Neuronal stem cell (in vitro differentiated cells): ENCODE measurements around the gene CCDC187.

ENCODE experiments used
- DNase-seq: peaks from one replicate; pipeline ENCODE4 v3.0.0-alpha.2; 2013; ENCODE audit warnings: low spot score
- H2AFZ ChIP-seq: one replicate; pipeline ENCODE4 v1.6.1; 2013; ENCODE audit warnings: mild to moderate bottlenecking, low read length, inconsistent platforms
- H2AK5ac ChIP-seq: 2 replicates; pipeline ENCODE4 v1.6.1; 2013; ENCODE audit warnings: low read depth, mild to moderate bottlenecking, inconsistent platforms, low read length, moderate library complexity, mixed read lengths
- H2BK120ac ChIP-seq: 2 replicates; pipeline ENCODE4 v1.6.1; 2013; ENCODE audit warnings: low read depth, mild to moderate bottlenecking, inconsistent platforms, low read length, moderate library complexity, mixed read lengths
- H2BK12ac ChIP-seq: one replicate; pipeline ENCODE4 v1.6.1; 2013; ENCODE audit warnings: low read length, inconsistent platforms
- H2BK15ac ChIP-seq: 2 replicates; pipeline ENCODE4 v1.6.1; 2013; ENCODE audit warnings: mild to moderate bottlenecking, low read length, inconsistent platforms, mixed read lengths
- H2BK5ac ChIP-seq: one replicate; pipeline ENCODE4 v1.6.1; 2013; ENCODE audit warnings: inconsistent platforms, mild to moderate bottlenecking, low read length, moderate library complexity
- H3K14ac ChIP-seq: one replicate; pipeline ENCODE4 v1.6.1; 2013; ENCODE audit warnings: low read length, inconsistent platforms
- H3K18ac ChIP-seq: 2 replicates; pipeline ENCODE4 v1.6.1; 2013; ENCODE audit warnings: low read length, inconsistent platforms
- H3K23ac ChIP-seq: 2 replicates; pipeline ENCODE4 v1.6.1; 2013; ENCODE audit warnings: low read depth, mild to moderate bottlenecking, mixed read lengths, low read length, inconsistent platforms; ENCODE audit not compliant: poor library complexity
- H3K27ac ChIP-seq: replicated peaks from 3 replicates; pipeline ENCODE4 v1.5.1; 2013; ENCODE audit warnings: low read length, inconsistent platforms
- H3K27me3 ChIP-seq, 3 experiments: 2 replicates each; pipeline ENCODE4 v1.6.1; 2013; ENCODE audit warnings: low read length in 3 of 3, mild to moderate bottlenecking in 2 of 3, inconsistent platforms in 1 of 3, low read depth in 1 of 3, mixed read lengths in 1 of 3, moderate library complexity in 1 of 3; ENCODE audit not compliant: control insufficient read depth in 3 of 3, insufficient read depth in 3 of 3
- H3K36me3 ChIP-seq, 2 donors: replicated peaks in 1 of 2; 2 replicates each; pipeline ENCODE4 v1.6.1; 2013; ENCODE audit warnings: low read length in 2 of 2; ENCODE audit not compliant: control insufficient read depth in 2 of 2, insufficient read depth in 2 of 2
- H3K4ac ChIP-seq: 2 replicates; pipeline ENCODE4 v1.6.1; 2013; ENCODE audit warnings: inconsistent platforms, mild to moderate bottlenecking, low read length, moderate library complexity
- H3K4me1 ChIP-seq, 2 donors: 1 replicate in 1 of 2; 2 replicates in 1 of 2; pipeline ENCODE4 v1.6.1; 2013; ENCODE audit warnings: low read length in 2 of 2, low read depth in 1 of 2; ENCODE audit not compliant: control insufficient read depth in 2 of 2, insufficient read depth in 1 of 2
- H3K4me2 ChIP-seq: one replicate; pipeline ENCODE4 v1.6.1; 2013; ENCODE audit warnings: mild to moderate bottlenecking, low read length, inconsistent platforms; ENCODE audit not compliant: insufficient read depth, poor library complexity, severe bottlenecking
- H3K4me3 ChIP-seq, 2 donors: 2 replicates each; pipeline ENCODE4 v1.5.1; 2013; ENCODE audit warnings: low read length in 2 of 2, mild to moderate bottlenecking in 2 of 2, inconsistent platforms in 1 of 2, moderate library complexity in 1 of 2
- H3K79me1 ChIP-seq: one replicate; pipeline ENCODE4 v1.6.1; 2013; ENCODE audit warnings: low read depth, mild to moderate bottlenecking, inconsistent platforms, low read length, moderate library complexity
- H3K9ac ChIP-seq: one replicate; pipeline ENCODE4 v1.6.1; 2013; ENCODE audit warnings: mild to moderate bottlenecking, low read depth, low read length, inconsistent platforms; ENCODE audit not compliant: poor library complexity
- H3K9me3 ChIP-seq, 2 donors: replicated peaks in 1 of 2; 2 replicates each; pipeline versions ENCODE3 to v1.6.1; 2013; ENCODE audit warnings: low read length in 2 of 2, mild to moderate bottlenecking in 2 of 2, inconsistent platforms in 1 of 2, low read depth in 1 of 2, mixed read lengths in 1 of 2, moderate library complexity in 1 of 2; ENCODE audit not compliant: control insufficient read depth in 2 of 2, insufficient read depth in 1 of 2
- H4K8ac ChIP-seq: one replicate; pipeline ENCODE4 v1.6.1; 2013; ENCODE audit warnings: low read depth, mild to moderate bottlenecking, inconsistent platforms, low read length, moderate library complexity
- H4K91ac ChIP-seq: one replicate; pipeline ENCODE4 v1.6.1; 2013; ENCODE audit warnings: low read length, low read depth, mild to moderate bottlenecking, inconsistent platforms; ENCODE audit not compliant: poor library complexity
- whole genome bisulfite sequencing, 2 donors: extraction: QIAGEN DNeasy Blood & Tissue Kit; methylation state at CpG; one replicate each; pipeline ENCODE4 v1.1.7; 2013; ENCODE audit warnings: missing lambda C conversion rate in 2 of 2, mixed read lengths in 1 of 2; ENCODE audit not compliant: insufficient read length in 2 of 2, insufficient replicate concordance in 1 of 2; ENCODE audit errors: extremely low coverage in 2 of 2; 5-methylcytosine and 5-hydroxymethylcytosine counted together

CCDC187 gene

DNA sequence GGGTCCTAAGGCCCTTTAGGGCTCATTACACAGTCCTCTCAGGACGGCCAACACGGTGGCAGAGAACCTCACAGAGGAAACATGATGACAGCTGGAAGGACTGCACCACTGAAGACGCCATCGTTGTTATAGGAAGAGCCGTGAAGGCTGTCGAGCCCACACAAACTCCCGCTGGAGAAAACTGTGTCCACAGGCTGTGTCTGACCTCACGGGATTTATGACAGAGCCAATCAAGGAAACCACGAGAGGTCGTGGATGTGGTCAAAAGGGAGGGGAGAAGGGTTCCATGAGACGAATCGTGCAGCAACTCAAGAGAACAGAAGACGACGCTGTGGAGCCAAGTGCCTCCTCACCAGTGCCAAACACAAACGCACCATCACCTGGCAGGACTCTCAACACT is 70.5 kb downstream of the CCDC187 start:
- no peak for DNase-seq
- Histone ChIP-seq H3K18ac (no peak overlapping the region), H2BK120ac (no peak overlapping the region), H3K4me1 (no peaks in the 10 kb centered on the region), H3K4me2 (no peak overlapping the region), H3K27me3 (no peaks in the 10 kb centered on the region), H3K27ac (no peak overlapping the region), H4K91ac (no peak overlapping the region), H2BK15ac (no peak overlapping the region), H2AK5ac (no peak overlapping the region), H3K4ac (no peak overlapping the region), H4K8ac (no peak overlapping the region), H3K79me1 (peaks cover 16% of the 10 kb centered on the region), H2BK5ac (peak overlapping the region; percentile 32), H2BK12ac (no peak overlapping the region), H3K9ac (no peak overlapping the region), H3K14ac (no peak overlapping the region), H2AFZ (no peak overlapping the region), H3K4me3 (no peak overlapping the region), H3K9me3 (no peaks in the 10 kb centered on the region), H3K36me3 (peaks cover 22 to 62% of the 10 kb centered on the region in 2 donors), H3K23ac (no peak overlapping the region)
- WGBS, 2 donors: no CpG with 5 or more reads among the region's 15 CpGs

GRCh38 chr9:136232969-136233368 is 70.9 kb downstream of the CCDC187 start:
- no peak overlapping the region for H3K27ac ChIP-seq
- H2BK12ac ChIP-seq: no peak overlapping the region
- H3K23ac ChIP-seq: no peak overlapping the region

GRCh38 chr9:136231478-136232297 is 72.2 kb downstream of the CCDC187 start:
- H4K8ac ChIP-seq: no peak overlapping the region
- H3K79me1 ChIP-seq: peaks cover 18% of the 10 kb centered on the region
- no peak overlapping the region for H2AFZ ChIP-seq
- H4K91ac ChIP-seq: no peak overlapping the region
- no peak overlapping the region for H3K23ac ChIP-seq
- H3K9ac ChIP-seq: peak overlapping the region; percentile 72
- WGBS, 2 donors: no CpG with 5 or more reads among the region's 31 CpGs
- H3K9me3 ChIP-seq: no peaks in the 10 kb centered on the region
- H3K27me3 ChIP-seq: no peaks in the 10 kb centered on the region
- no peak overlapping the region for H2BK12ac ChIP-seq
- H3K4ac ChIP-seq: no peak overlapping the region
- no peak overlapping the region for H3K27ac ChIP-seq
- peaks cover 21 to 56% of the 10 kb centered on the region in 2 donors for H3K36me3 ChIP-seq
- no peak overlapping the region for H3K4me2 ChIP-seq
- H3K4me3 ChIP-seq: no peak overlapping the region
- H3K18ac ChIP-seq: no peak overlapping the region
- H3K14ac ChIP-seq: peak overlapping the region; percentile 84
- no peak overlapping the region for H2BK120ac ChIP-seq
- peak overlapping the region; percentile 32 for H2BK5ac ChIP-seq
- DNase-seq: no peak
- no peak overlapping the region for H2BK15ac ChIP-seq
- no peak overlapping the region for H2AK5ac ChIP-seq
- H3K4me1 ChIP-seq: no peaks in the 10 kb centered on the region

More at GRCh38 chr9:136232969-136233368, 70.9 kb downstream of the CCDC187 start:
- H4K91ac ChIP-seq: no peak overlapping the region
- no peak overlapping the region for H2AK5ac ChIP-seq
- peaks cover 13% of the 10 kb centered on the region for H3K79me1 ChIP-seq
- no peak overlapping the region for H2BK15ac ChIP-seq
- no peak overlapping the region for H3K4me3 ChIP-seq
- H4K8ac ChIP-seq: no peak overlapping the region
- no peaks in the 10 kb centered on the region for H3K4me1 ChIP-seq
- H3K4me2 ChIP-seq: no peak overlapping the region
- H3K4ac ChIP-seq: no peak overlapping the region
- H3K9me3 ChIP-seq: no peaks in the 10 kb centered on the region
- H3K18ac ChIP-seq: no peak overlapping the region
- no peak overlapping the region for H3K9ac ChIP-seq
- H3K14ac ChIP-seq: no peak overlapping the region
- H2AFZ ChIP-seq: no peak overlapping the region
- DNase-seq: no peak
- no peaks in the 10 kb centered on the region for H3K27me3 ChIP-seq
- no peak overlapping the region for H2BK120ac ChIP-seq
- WGBS, 2 donors: no CpG with 5 or more reads among the region's 10 CpGs
- peaks cover 22 to 61% of the 10 kb centered on the region in 2 donors for H3K36me3 ChIP-seq
- H2BK5ac ChIP-seq: no peak overlapping the region

DNA sequence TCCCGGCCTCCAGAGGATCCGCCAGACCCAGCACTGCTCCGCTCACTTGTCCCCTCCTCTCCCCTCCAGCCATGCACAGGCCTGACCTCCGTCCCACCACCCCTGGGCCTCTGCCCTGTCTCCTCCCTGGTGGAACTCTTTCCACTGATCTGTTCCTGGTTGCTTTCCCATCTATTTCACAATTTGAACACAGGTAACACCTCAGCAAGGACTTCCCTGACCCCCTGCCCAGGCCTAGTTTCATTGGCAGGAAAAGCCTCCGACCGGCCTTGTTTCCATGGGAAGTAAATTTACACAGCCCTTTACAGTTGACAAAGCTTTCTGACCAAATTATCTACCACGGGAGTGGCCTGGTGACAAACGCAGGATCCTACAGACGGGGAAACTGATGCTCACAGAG is 73.1 kb downstream of the CCDC187 start:
- peaks cover 22% of the 10 kb centered on the region for H3K79me1 ChIP-seq
- no peak overlapping the region for H2AK5ac ChIP-seq
- H4K91ac ChIP-seq: no peak overlapping the region
- no peak overlapping the region for H2BK120ac ChIP-seq
- H3K18ac ChIP-seq: no peak overlapping the region
- no peak overlapping the region for H2BK12ac ChIP-seq
- no peak overlapping the region for H4K8ac ChIP-seq
- H2BK5ac ChIP-seq: no peak overlapping the region
- H3K4me1 ChIP-seq: no peaks in the 10 kb centered on the region
- DNase-seq: no peak
- no peak overlapping the region for H3K9ac ChIP-seq
- no peak overlapping the region for H2BK15ac ChIP-seq
- H3K4me2 ChIP-seq: no peak overlapping the region
- H3K4ac ChIP-seq: no peak overlapping the region
- no peak overlapping the region for H3K4me3 ChIP-seq
- peaks cover 14 to 54% of the 10 kb centered on the region in 2 donors for H3K36me3 ChIP-seq
- H3K14ac ChIP-seq: no peak overlapping the region
- no peak overlapping the region for H2AFZ ChIP-seq
- H3K23ac ChIP-seq: no peak overlapping the region
- no peak overlapping the region for H3K27ac ChIP-seq
- H3K9me3 ChIP-seq: no peaks in the 10 kb centered on the region
- no peaks in the 10 kb centered on the region for H3K27me3 ChIP-seq
- WGBS, 2 donors: no CpG with 5 or more reads among the region's 9 CpGs
